ENCODE data around the gene RIN3.

GRCh38 chr14:92589213-92589852 is 75.8 kb downstream of the RIN3 start:
- TF ChIP-seq CTCF (conservative IDR thresholded peaks at IDR 0.05) = peak; percentile 70
- no peak for TF ChIP-seq EZH2 (IDR thresholded peaks at IDR 0.05; ENCODE audit: low read depth)
